Liver (tissue), 3 donors: ENCODE data around the gene TWIST2.

Source experiments
- ATF3 ChIP-seq: IDR thresholded peaks from 2 replicates; pipeline ENCODE4 v1.6.1; 2016; ENCODE audit warnings: antibody characterized with exemption
- CTCF ChIP-seq: fragments of 150-350 bp; IDR thresholded peaks from 2 replicates; pipeline ENCODE4 v1.5.1; 2017; ENCODE audit warnings: improper control_type of control experiment, low read depth, low read length; ENCODE audit not compliant: missing input control
- FOXA1 ChIP-seq: IDR thresholded peaks from 2 replicates; pipeline ENCODE4 v1.6.1; 2016; ENCODE audit warnings: antibody characterized with exemption
- RAD21 ChIP-seq, 2 donors: IDR thresholded peaks; 2 replicates each; pipeline ENCODE4 v1.6.1; 2016; ENCODE audit warnings: antibody characterized with exemption in 2 of 2, mild to moderate bottlenecking in 2 of 2
- RXRA ChIP-seq, 2 donors: IDR thresholded peaks; 2 replicates each; pipeline ENCODE4 v1.6.1; 2017 to 2018; ENCODE audit warnings: antibody characterized with exemption in 2 of 2, mild to moderate bottlenecking in 1 of 2
- TAF1 ChIP-seq: conservative IDR thresholded peaks from 2 replicates; pipeline ENCODE4 v1.6.1; 2016; ENCODE audit warnings: antibody characterized with exemption, mild to moderate bottlenecking
- TF ChIP-seq, protein P1 (sequence below): IDR thresholded peaks from 2 replicates; pipeline ENCODE4 v1.6.1; 2016; ENCODE audit warnings: antibody characterized with exemption
- donor health status: healthy.
- donor health status: healthy.

DNA sequence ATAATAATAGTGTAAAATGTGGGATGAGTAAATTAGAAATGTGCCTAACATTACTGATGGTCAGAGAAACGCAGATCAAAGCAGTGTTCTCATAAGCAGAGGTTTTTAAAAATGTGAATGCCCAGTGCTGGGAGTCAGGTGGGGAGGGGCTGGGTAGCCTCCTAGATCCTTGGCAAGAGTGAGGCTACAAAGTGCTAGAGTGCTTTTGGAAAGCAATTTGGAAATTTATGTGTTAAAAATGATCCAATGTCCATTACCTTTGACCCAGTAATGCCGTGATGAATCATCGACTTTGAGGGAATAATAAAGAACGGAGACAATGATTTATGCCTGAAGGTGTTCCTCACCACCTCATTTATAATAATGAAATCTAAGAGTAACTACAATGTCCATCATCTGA is 44.9 kb upstream of the TWIST2 start:
- TF ChIP-seq ATF3 (no peak), CTCF (no peak), RXRA (IDR thresholded peaks at IDR 0.05) (no peak), RAD21 (IDR thresholded peaks at IDR 0.05) (no peak), TAF1 (no peak), FOXA1 (no peak)
- TF ChIP-seq, protein P1, sequence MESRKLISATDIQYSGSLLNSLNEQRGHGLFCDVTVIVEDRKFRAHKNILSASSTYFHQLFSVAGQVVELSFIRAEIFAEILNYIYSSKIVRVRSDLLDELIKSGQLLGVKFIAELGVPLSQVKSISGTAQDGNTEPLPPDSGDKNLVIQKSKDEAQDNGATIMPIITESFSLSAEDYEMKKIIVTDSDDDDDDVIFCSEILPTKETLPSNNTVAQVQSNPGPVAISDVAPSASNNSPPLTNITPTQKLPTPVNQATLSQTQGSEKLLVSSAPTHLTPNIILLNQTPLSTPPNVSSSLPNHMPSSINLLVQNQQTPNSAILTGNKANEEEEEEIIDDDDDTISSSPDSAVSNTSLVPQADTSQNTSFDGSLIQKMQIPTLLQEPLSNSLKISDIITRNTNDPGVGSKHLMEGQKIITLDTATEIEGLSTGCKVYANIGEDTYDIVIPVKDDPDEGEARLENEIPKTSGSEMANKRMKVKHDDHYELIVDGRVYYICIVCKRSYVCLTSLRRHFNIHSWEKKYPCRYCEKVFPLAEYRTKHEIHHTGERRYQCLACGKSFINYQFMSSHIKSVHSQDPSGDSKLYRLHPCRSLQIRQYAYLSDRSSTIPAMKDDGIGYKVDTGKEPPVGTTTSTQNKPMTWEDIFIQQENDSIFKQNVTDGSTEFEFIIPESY: no peak
